Endothelial cell of umbilical vein (primary cell): ENCODE results near the gene MCCD1. TPM values are rescaled to one million over a fixed set of nuclear protein-coding genes. Genes with fewer than 3 reads are reported as not detected.
A peak's percentile ranks its signal among the peaks of the same experiment; 100 is the strongest.

Experiments used
- BruUV-seq: library from RNA; stranded (reverse); fragments of 400-500 nt; replicated peaks from 2 replicates; lab custom pipeline; 2021; lab: Mats Ljungman, UMichigan
- CTCF ChIA-PET: fragments of 300-600, 350-600 bp; sonication (Branson Sonifier 250); formaldehyde crosslinking; loops from one replicate; lab custom pipeline; 2021; ENCODE audit warnings: antibody characterized with exemption, inconsistent platforms; lab: Charles Lee
- POLR2A ChIA-PET: fragments of 300-600, 350-600 bp; sonication (Branson Sonifier 250); formaldehyde crosslinking; loops from one replicate; lab custom pipeline; 2021; ENCODE audit warnings: antibody characterized with exemption, inconsistent platforms; lab: Charles Lee
- DNase-seq: peaks from one replicate; pipeline ENCODE4 v3.0.0-alpha.2; 2011; ENCODE audit warnings: low read depth, low spot score
- FAIRE-seq: peaks from 2 replicates; lab custom pipeline; 2011; peaks lifted over from hg19 to GRCh38; lab: Jason Lieb, UNC
- H2AFZ ChIP-seq: 2 replicates; pipeline ENCODE4 v1.6.0; 2012; ENCODE audit warnings: low read depth, low read length, control low read depth, inconsistent platforms
- H3K27ac ChIP-seq: 2 replicates; pipeline ENCODE4 v1.5.1; 2011; ENCODE audit warnings: low read depth, mild to moderate bottlenecking, control low read depth, low read length, moderate library complexity; ENCODE audit not compliant: insufficient read depth
- H3K27me3 ChIP-seq, 2 experiments: 2 replicates each; pipeline versions ENCODE4 v1.6.0 to v1.6.1; 2011; ENCODE audit warnings: low read length in 2 of 2, mixed read lengths in 1 of 2; ENCODE audit not compliant: control insufficient read depth in 2 of 2, insufficient read depth in 2 of 2
- H3K36me3 ChIP-seq, 2 experiments: 2 replicates in 1 of 2; 3 replicates in 1 of 2; pipeline ENCODE4 v1.5.1; 2011; ENCODE audit warnings: low read length in 2 of 2, mild to moderate bottlenecking in 1 of 2, moderate library complexity in 1 of 2; ENCODE audit not compliant: control insufficient read depth in 2 of 2, insufficient read depth in 2 of 2; ENCODE audit errors: extremely low read depth in 1 of 2
- H3K4me1 ChIP-seq: 3 replicates; pipeline ENCODE4 v1.5.1; 2011; ENCODE audit warnings: mild to moderate bottlenecking, low read length; ENCODE audit not compliant: control insufficient read depth, insufficient read depth; ENCODE audit errors: extremely low read depth
- H3K4me2 ChIP-seq: 2 replicates; pipeline ENCODE4 v1.6.1; 2011; ENCODE audit warnings: low read length, control low read depth, mixed read lengths; ENCODE audit not compliant: insufficient read depth
- H3K4me3 ChIP-seq, 3 experiments: fragments of 200-600 bp in 1 of 3; sonication (generic), shearing (Covaris generic) in 1 of 3; replicated peaks in 1 of 3; 2 replicates each; pipeline ENCODE4 v1.5.1; 2011 to 2016; ENCODE audit warnings: control low read depth in 3 of 3, low read length in 3 of 3, mild to moderate bottlenecking in 2 of 3, inconsistent platforms in 1 of 3, low read depth in 1 of 3, moderate library complexity in 1 of 3; ENCODE audit not compliant: insufficient read depth in 1 of 3
- H3K79me2 ChIP-seq: 2 replicates; pipeline ENCODE4 v1.6.0; 2012; ENCODE audit warnings: low read length, inconsistent platforms; ENCODE audit not compliant: control insufficient read depth, insufficient read depth
- H3K9ac ChIP-seq: replicated peaks from 2 replicates; pipeline ENCODE3; 2011; ENCODE audit warnings: low read length, control low read depth; ENCODE audit not compliant: insufficient read depth; ENCODE audit errors: extremely low read depth
- H3K9me1 ChIP-seq: replicated peaks from 3 replicates; pipeline ENCODE4 v1.6.0; 2011; ENCODE audit warnings: mild to moderate bottlenecking, low read length; ENCODE audit not compliant: control insufficient read depth, insufficient read depth; ENCODE audit errors: extremely low read depth
- H3K9me3 ChIP-seq: replicated peaks from 2 replicates; pipeline ENCODE4 v1.5.1; 2012; ENCODE audit warnings: low read length, inconsistent platforms; ENCODE audit not compliant: control insufficient read depth, insufficient read depth
- H4K20me1 ChIP-seq: replicated peaks from 2 replicates; pipeline ENCODE3; 2011; ENCODE audit warnings: mild to moderate bottlenecking, low read length; ENCODE audit not compliant: control insufficient read depth, insufficient read depth; ENCODE audit errors: extremely low read depth
- FOS ChIP-seq: IDR thresholded peaks from 2 replicates; pipeline ENCODE4 v1.6.1; 2011; ENCODE audit warnings: mild to moderate bottlenecking, low read length, moderate library complexity, borderline replicate concordance; ENCODE audit not compliant: insufficient read depth
- GATA2 ChIP-seq: IDR thresholded peaks from 2 replicates; pipeline ENCODE4 v1.7.0; 2011; ENCODE audit warnings: low read depth, mild to moderate bottlenecking, moderate library complexity, mixed read lengths, low read length; ENCODE audit not compliant: insufficient read length, insufficient read depth
- JUN ChIP-seq: IDR thresholded peaks from 2 replicates; pipeline ENCODE4 v1.6.1; 2011; ENCODE audit warnings: borderline replicate concordance, low read depth; ENCODE audit not compliant: insufficient read length, insufficient read depth
- MYC ChIP-seq: IDR thresholded peaks from one replicate; pipeline ENCODE4 v1.6.1; 2011; ENCODE audit warnings: mild to moderate bottlenecking, low read depth, low read length
- POLR2A ChIP-seq: IDR thresholded peaks from 2 replicates; pipeline ENCODE4 v1.6.1; 2012; ENCODE audit warnings: low read depth, mild to moderate bottlenecking, control low read depth, low read length
- POLR2AphosphoS5 ChIP-seq: IDR thresholded peaks from 2 replicates; pipeline ENCODE4 v1.6.1; 2012; ENCODE audit warnings: low read depth, mild to moderate bottlenecking, control low read depth, low read length, moderate library complexity; ENCODE audit not compliant: insufficient read depth
- dilution Hi-C: fragments of 300-500 bp; cut with MboI; formaldehyde crosslinking; loops from one replicate; pipeline ENCODE4 v1.15.0; 2019; ENCODE audit warnings: low sequenced_read_pairs; ENCODE audit not compliant: extremely low pct_ligation_motif_present
- intact Hi-C: fragments of 100-400 bp; cut with micrococcal nuclease; formaldehyde crosslinking; loops from one replicate; pipeline ENCODE4 v1.10.0; 2022
- polyA plus RNA-seq, 4 experiments: library from polyadenylated mRNA; depleted of rRNA in 3 of 4; stranded (reverse) in 3 of 4; unstranded in 1 of 4; fragments of >200 nt; gene quantifications; 2 replicates each; pipeline versions ENCODE4 v1.2.1 to v1.2.3, GENCODE V29; 2011 to 2012; ENCODE audit warnings: missing spikeins in 1 of 4
- total RNA-seq: library from RNA; stranded (reverse); gene quantifications from 2 replicates; pipeline ENCODE4 v1.2.3, GENCODE V29; 2021
- TF ChIP-seq, protein P1 (sequence below): IDR thresholded peaks from 2 replicates; pipeline ENCODE4 v1.6.1; 2011; ENCODE audit not compliant: insufficient read depth, insufficient read length

Gene MCCD1
- total and polyA plus RNA-seq, 2 donors (not counting 3 experiments of a cell fraction or from before 2014, with no cell fraction given), result not detected

DNA sequence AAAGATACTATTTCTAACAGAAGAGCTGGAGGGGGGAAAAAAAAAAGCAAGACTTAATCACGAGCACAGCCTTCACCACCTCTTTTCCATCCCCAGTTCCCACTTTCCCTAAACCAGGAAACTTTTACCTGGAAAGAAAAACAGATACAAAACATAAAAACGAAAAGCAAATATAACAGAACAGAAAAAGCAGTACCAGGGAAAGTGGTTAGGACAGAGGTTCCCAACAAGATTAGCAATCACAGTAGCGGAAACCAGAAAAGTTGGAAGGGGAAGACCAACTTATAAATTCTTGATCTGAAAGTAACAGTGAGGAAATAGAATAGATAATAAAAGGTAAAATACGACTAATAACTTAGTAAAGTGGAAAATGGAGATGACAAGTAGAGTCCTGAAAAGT is 11.9 kb downstream of the MCCD1 start:
- no peak overlapping the region for H2AFZ ChIP-seq
- DNase-seq (no peak), FAIRE-seq (no peak)
- H3K4me2 ChIP-seq, result peak overlapping the region; percentile 92
- H4K20me1 ChIP-seq, result peaks cover 7% of the 10 kb centered on the region
- H3K27ac ChIP-seq, result peak overlapping the region; percentile 85
- H3K9ac ChIP-seq, result peak overlapping the region; percentile 98
- peaks cover 22 to 36% of the 10 kb centered on the region in 2 experiments for H3K36me3 ChIP-seq
- H3K9me1 ChIP-seq, result no peaks in the 10 kb centered on the region
- intact Hi-C loops, result loop anchor here (10.0 kb wide), 1 partner anchor 194 kb away; the partner anchor contains the start of gene CLIC1
- ChIA-PET CTCF (interaction anchor here (1.1 to 3.5 kb wide), 5 partner anchors 10 to 82 kb away, joined by 3 to 21 read pairs (median 13); no protein-coding TSS in a partner anchor), POLR2A (interaction anchor here (0.9 kb wide), 1 partner anchor 13 kb away, joined by 4 read pairs; the partner anchor contains the start of gene MCCD1)
- peak overlapping the region; percentile 59 to 95 (median 80) for H3K4me3 ChIP-seq
- no TSS peak for BruUV-seq
- H3K79me2 ChIP-seq, result peaks cover 59% of the 10 kb centered on the region
- TF ChIP-seq POLR2A (no peak), POLR2AphosphoS5 (no peak), MYC (no peak), JUN (no peak), FOS (no peak), GATA2 (no peak)
- TF ChIP-seq, protein P1, sequence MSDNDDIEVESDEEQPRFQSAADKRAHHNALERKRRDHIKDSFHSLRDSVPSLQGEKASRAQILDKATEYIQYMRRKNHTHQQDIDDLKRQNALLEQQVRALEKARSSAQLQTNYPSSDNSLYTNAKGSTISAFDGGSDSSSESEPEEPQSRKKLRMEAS, result no peak
- dilution Hi-C loops, result no loop called here
- no peaks in the 10 kb centered on the region for H3K27me3 ChIP-seq
- H3K4me1 ChIP-seq, result peaks cover 27% of the 10 kb centered on the region
- no peaks in the 10 kb centered on the region for H3K9me3 ChIP-seq
